ENCODE measurements around the gene BID.
"Not testable (repeated sequence)": the region's sequence is repeated elsewhere in the genome, so short reads cannot be mapped to it uniquely, and the experiment has no call there.

The BID gene

DNA sequence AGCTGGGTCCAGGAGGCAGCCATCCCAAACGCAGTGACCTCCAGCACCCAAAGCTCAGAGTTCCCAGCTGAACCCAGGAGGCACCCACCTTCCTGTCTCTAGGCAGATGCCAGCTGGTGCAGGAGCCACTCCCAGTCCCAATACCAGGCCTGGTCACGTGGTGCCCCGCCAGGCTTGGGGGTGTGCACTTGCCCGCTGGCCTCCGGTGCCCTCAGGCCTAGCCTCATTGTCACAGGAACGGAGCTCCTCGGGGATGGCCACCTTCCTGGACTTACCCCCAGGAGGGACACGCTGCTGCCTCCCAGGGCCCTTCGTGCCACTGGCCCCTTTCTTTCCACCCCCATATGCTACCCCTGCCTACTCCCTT lies 4.6 kb downstream of the BID start:
- no peak for DNase-seq (ENCODE audit: low spot score)

DNA sequence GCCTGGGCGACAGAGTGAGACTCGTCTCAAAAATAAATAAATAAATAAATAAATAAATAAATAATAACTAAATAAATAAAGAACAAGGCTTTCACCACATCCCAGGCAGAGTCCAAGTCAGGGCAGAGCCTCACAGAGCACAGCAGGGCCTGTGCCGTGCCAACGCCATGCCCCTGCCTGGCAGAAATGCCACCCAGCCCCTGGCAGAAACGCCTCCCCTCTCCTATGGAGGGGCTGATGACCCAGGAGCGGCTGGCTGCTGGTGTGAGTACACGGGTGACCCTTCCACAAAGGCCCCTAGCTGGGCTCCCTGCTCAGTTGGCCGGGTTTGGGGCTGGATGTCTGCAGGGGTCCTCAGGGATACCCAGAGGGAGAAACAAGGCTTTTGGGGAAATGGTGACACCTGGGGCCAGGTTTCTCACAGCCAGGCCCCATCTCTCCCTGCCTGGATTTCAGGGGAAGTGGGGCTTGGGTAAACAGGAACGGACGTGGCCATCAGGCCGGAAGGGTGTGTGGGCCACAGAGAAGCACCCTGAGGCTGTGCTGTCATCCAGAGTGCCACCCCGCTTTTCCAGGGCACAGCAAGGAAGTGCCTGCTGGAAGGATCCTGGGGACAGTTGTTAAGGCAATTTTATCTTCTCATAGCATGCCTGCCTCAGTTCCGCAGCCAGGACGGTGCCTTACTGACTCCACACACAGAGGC lies 5.1 kb downstream of the BID start:
- DNase-seq (ENCODE audit: low spot score): no peak

DNA sequence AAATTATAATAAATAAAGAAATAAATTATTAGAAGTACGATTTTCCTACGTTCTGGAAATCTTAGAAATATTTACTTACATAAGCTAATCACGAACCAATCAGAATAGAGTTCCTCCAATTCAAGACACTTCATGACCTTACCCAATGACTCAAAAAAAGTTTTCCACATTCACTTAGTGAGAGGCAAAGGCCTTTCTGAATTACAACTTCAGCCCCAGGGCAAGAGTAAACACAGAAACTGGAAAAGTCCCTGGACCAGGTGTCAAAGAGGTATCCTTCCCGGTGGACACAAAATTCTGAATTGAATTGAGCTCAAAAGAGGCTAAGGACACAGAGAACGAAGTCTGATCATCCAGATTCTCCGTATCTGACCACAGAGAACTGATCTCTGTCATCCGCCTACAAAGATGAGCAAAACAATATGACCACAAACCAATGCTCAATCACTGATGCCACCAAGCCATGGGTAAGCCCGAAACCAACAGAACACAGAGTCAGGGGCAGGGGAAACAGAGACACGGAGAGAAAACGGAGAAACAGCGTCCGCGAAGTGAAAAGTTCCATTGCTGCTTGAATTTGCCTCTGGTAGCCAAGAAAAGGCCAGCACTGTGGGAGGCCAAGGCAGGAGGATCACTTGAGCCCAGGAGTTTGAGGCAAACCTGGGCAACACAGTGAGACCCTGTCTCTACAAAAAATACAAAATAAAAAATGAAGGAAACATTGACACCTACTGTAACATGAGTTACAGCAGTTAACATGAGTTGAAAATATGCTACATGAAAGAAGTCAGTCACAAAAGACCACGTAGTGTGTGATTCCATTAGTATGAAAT lies 6.8 kb downstream of the BID start:
- no peak for DNase-seq (ENCODE audit: low spot score)

DNA sequence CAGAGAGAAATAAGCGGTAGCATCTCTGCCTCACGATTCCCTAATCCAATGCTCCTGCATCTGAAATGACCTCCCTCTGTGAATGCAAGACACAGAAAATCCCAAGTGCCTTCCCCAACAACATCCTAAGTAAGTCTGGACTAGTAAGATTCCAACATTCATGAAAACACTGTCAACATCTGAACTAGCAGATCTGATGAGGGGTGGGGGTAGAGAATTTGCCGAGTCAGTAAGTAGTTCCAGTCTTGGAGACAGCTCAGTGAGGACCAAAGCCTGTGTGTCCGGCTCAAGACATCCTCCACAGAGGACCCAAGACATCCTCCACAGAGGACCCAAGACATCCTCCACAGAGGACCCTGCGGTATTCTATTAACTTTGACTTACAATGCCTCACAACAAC lies 9.4 kb downstream of the BID start:
- DNase-seq (ENCODE audit: low spot score): not testable (repeated sequence)

DNA sequence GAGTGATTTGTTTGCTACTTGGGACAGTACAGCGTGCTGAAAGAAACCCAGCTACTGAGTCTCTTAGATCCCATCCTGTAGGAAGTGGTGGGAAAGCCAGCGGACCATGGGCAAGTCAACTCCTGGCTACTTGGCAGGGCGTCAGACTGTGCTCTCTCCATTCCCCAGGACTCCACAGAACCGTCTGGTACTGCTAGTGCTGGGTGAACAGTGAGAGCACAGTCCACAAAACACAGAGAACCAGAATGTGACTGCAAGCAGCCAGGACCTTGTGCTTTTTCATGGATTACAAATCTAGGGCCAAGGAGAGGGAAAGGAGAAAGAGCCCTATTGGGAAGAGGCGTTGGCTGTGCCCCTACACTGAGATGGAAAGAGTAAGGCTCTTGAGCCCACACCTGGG lies 10.2 kb downstream of the BID start:
- DNase-seq (ENCODE audit: low spot score): no peak

DNA sequence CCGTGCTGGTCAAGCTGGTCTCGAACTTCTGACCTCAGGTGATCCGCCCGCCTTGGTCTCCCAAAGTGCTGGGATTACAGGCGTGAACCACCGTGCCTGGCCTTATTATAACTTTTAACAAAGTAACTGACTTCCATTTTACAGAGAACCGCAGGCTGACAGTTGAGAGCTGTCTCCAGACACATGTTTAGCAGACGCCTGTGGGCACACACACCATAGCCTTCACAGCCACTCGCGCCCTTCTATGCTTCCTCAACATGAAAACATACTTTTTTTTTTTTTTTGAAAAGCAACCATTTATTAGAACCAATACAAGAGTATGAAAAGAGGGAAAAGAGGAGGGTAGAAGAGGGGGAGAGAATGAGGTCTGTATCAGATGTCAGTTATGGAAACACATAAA lies 10.8 kb downstream of the BID start:
- DNase-seq (ENCODE audit: low spot score): not testable (repeated sequence)

DNA sequence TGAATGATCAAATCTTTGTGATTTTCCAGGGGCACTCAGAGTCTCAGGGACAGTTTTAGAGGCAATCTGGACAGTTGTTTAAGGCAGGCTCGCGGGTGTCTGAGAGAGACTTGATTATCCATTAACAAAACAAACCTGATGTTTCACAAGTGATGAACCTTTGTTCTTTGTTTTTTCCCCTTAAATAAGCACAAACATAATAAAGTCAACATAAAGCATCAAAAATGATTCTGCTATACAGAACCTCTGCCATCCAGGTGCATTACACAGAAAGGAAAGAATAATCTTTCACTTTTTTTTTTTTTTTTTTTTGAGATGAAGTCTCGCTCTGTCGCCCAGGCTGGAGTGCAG lies 13.2 kb downstream of the BID start:
- no peak for DNase-seq (ENCODE audit: low spot score)

DNA sequence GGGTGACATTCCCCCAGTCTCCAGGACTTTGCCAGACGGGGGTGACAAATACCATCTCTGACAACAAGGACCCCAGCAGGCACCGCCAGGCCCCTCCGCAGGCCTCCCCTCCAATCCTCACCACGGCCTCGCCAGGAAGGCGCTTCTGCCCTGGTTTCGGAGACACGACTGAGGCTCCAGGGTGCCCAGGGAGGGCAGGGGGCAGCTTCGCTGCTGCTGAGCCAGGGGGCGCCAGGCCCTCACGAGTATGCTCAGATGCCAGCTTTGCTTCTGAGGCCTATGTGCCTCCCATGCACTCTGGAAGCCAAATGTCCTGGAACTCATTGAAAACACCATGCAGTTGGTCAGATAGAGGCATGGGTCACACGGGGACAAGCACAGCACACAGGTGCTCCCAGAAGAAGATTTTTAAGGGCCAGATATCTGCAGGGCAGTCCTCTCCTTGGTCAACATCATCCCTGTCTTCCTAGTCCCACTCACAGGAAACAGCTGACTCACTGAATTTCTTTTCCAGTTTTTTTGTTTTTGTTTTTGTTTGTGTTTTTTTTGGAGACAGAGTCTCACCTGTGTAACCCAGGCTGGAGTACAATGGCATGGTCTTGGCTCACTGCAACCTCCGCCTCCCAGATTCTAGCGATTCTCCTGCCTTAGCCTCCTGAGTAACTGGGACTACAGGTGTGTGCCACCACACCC lies 19.9 kb downstream of the BID start:
- peak; percentile 52 for DNase-seq (ENCODE audit: low spot score)

DNA sequence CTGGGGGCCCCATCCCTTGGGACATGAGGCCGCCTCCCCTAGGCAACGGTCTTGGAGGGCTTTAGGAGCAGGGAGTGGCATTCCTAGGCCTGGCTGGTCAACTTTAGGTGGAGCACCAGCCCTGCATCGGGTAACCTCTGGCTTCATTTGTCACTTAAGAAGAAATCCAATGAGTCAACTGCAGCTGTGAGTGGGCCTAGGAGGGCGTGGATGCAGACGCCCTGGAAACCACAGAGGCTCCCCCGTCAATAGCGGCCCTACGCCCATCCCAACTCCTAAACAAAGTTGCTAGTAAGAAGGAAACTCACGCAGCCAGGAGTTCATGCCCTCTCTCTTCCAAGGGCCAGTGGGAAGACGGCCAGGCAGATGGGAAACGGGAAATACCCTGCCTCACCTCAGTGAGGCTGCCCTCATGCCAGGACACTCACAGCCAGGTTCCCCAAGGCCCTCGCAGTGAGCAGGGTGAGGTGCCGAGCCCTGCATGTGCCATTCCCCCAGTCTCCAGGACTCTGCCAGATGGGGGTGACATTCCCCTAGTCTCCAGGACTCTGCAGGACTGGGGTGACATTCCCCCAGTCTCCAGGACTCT lies 20.8 kb downstream of the BID start:
- DNase-seq (ENCODE audit: low spot score): no peak

DNA sequence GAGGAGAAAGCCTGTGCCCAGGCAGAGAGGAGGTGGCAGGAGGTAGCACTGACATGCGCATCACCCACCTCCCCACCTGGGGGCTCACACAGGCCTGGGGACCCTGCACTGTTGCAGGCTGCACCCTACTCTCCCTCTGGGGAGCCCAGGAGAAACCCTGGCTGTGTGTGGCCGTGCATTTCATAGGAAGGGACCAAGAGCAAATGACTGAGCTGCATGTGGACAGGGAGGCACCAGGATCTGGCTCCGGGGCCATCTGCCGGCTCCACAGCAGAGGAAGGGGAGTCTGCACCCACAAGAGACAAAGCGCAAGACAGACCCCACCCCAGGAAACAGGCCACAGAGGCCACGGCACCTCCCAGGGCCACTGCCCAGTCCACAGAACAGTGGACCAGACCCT lies 22.7 kb downstream of the BID start:
- DNase-seq (ENCODE audit: low spot score): no peak

DNA sequence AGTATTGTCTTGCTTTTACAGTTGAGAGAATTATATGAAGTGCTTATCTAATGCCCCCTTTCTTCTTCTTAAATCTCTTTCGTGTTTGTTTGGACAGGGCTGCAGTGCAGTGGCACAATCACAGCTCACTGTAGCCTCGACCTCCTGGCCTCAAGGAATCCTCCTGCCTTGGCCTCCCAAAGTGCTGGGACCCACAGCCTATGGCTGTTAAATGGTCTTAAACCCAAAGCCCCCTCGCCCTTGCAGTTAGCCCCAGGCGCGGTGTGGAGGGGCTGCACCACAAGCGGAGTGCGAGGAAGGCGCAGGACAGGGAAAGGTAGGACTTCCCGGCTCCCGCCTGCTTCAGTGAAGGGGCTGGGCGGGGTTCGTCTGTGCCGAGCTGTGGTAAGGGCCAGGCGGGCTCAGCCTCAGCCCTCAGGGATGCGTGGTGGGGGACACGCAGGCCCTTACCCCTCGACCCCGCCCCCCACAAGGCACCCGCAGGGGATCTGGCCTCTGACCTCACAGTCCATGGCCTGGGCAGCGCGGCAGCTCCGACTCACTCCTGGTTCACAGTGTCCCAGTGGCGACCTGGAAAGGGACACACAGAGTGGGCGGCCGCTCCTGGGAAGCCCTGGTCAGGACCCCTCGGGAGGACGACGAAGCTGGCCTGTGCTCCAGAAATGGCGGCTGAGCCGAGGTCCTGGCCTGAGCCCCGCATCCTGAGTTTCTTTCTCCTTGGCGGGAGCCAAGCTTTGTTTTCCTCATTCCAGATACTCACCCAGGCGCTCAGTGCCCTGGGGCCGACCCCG lies 24.5 kb downstream of the BID start:
- DNase-seq (ENCODE audit: low spot score): no peak

DNA sequence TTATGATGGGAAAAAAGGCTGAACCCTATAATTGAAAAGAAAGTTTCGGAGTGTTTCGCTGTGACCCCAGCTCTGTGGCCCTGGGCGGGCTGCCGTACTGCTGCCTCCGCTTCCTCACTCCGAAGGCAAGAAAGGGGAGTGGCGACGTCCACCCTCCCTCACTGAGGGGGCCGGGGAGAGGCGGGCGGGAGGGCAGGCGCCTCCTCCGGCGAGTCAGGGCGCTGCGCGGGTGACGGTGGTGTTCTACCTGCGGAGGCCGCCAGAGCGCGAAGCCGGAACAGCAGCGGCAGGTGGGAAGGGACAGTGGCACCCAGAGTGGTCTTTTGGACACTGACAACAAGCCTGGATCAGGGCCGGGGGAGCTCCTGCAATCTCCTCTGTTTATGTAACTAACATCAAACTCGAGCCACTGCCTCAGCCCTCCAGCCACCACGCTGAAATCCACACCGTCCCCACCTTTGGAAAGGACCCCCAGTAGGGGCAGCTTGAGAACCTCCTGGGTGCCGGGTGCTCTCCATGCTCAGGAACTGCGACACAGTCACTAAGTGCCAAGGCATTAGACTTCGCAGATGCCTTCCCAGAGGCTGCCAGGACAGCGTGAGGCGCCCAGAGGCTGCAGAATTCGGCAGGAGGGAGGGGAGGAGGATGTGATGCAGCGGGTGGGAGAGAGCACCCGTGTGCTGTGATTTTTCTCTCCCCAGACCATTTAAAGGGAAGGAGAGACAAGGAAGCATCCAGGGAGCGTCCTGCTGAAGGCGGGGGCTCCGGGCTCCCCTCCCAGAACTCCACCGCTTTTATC lies 25.5 kb downstream of the BID start:
- no peak for DNase-seq (ENCODE audit: low spot score)

DNA sequence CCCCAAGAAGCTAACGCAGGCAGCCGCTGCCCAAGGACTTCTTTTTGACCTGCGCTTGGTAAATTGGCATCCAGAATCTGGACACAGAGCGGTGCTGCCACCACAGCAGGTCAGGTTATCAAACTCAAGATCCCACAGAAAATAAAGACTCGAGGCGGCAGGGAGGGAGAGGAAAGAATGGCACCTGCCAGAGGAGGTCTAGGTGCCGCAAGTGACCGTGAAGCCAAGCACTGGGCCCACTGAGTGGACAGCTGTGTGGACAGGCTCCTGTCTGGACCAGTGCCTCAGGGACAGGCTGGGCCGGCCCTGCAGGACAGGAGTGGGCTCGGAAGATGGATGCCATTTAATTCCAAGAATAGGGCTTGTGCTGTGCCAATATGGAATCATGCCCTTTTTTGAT lies 27.4 kb downstream of the BID start:
- no peak for DNase-seq (ENCODE audit: low spot score)

DNA sequence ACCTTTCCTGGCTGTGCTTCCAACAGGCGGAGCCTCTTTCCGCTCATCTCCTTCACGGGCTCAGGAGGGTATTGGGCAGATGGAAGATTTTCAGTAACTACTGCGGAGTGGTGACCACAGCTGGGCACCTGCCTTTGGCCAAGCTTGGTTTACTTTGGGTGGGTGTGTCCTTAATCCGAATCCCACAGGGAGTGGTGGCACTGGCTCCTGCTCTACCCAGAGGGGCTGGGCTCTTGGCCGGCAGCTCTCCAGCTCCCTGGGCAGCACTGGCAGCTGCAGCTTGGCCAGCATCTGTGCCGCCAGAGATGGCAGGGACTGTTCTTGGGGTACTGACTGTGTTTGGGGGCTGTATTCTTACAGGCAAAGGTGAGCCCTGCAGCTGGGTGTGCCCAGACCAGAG lies 29.8 kb downstream of the BID start:
- DNase-seq (ENCODE audit: low spot score): no peak

DNA sequence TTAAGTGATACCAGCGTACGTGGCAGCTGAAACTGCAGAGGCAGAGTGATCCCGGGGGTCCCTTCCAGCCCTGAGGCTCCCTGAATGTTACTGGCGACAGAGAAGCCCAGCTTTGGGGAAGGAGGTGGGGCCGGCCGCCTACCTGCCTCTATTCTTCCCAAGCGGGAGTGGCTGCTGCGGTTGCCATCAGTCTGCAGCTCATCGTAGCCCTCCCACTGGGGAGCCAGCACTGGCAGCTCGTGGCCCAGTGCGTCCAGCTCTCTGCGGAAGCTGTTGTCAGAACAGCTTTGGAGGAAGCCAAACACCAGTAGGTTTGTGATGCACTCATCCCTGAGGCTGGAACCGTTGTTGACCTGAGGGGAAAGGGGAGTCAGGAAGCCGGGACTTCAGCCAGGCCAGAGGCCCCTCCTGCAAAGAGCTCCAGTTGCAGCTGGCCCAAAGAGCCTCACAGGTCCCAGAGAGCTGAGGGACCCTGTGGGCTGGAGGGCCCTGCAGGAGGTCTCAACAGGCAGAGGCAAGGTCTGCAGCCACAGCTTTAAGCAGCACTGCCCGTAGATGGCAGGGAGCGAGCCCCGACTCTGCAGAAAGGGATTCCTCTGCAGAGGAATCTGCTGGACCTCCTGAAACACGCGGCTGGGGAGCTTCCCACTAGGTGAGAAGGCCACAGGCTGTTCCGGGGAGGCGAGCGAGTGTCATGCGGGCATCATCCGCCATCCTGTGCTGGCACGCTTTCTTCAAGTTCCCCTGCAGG lies 30.4 kb downstream of the BID start:
- no peak for DNase-seq (ENCODE audit: low spot score)

DNA sequence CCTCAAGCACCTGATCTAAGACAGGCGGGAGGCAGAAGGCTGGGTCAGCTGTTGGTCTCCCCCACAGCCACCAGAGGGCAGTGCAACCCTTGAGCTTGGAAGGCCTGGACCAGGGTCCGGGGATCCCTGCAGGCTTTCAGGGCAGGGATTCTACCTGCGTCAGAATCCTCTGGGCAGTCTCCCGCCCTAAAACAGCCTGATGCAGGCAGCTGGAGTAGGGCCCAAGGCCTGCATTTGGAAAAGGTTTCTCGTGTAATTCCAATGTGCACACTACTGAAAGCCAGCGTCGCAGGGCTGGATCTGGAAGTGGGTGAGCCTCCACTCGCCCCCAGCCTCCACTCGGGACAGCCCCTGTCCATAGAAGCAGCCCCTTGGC lies 31.8 kb downstream of the BID start:
- peak; percentile 74 for DNase-seq (ENCODE audit: low spot score)

DNA sequence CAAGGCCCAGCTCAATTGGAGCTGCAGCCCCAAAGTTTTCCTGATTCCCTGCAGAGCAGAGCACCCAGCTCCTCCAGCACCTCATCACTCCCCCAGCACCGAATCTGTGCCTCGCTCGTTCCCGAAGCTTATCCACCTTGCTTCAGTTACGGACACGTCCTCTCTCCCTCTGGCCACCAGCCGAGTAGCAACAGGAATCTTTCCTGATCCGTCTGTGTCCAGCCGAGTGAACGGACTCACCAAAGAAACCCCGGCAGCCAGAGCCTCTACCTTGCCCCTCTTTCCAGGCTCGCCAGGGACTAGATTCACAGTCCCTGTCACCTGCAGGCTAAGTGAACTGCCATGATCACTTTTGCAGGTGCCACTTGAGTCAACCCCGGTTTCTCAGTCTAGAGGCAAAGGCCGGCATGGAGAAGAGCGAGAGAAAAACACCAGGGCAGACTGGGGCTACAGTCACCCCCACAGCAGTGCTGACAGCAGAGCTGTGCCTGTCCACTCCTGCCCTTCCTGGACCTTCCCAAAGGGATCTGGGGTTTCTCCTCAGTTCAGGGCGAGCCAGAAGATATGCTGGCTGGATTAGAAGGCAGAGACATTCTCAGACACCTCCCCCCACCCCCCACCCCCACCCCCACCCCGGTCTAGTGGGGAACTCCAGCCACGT lies 32.3 kb downstream of the BID start:
- no peak for DNase-seq (ENCODE audit: low spot score)

DNA sequence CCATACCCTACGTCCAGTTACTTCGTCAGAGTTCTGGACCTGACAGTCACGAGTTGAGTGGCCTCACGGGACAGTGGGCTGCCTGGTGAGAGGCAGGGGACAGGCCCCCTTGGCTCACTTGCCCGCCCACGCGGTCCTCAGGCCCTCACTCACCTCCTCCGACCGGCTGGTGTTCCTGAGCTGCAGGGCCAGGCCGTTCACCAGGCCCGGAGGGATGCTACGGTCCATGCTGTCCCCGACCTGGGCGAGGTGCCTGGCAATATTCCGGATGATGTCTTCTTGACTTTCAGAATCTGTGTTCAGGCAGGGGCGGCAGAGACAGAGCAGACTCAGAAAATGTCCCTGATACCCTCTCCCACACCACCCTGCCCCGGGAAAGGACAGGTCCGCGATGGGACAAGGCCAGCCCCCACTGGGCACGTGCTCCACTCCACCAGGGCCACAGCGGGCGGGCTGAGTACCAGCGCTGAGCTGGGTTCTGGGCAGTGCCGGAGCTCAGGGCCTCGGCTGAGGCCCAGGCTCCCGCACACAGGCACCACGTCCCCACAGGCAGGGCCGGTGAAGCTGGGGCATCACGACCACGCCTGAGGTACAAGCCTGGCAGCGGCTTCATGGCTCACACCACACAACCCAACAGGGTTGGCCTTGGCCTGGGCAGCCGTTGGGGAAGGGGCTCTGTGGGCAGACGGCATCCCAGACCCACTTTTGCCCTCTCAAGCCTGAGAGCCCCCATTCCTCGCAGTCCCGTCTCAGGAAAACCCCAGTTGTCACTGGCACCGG lies 34.9 kb downstream of the BID start:
- DNase-seq (ENCODE audit: low spot score): no peak
